HEK293T (cell line): Measurements from ENCODE around the gene TLE3.

Experiments
- BHLHE40 ChIP-seq: fragments of 450-650 bp; IDR thresholded peaks from 2 replicates; pipeline ENCODE4 v1.6.1; 2016; ENCODE audit warnings: mild to moderate bottlenecking, moderate library complexity, borderline replicate concordance
- NFRKB ChIP-seq: fragments of 450-650 bp; IDR thresholded peaks from 2 replicates; pipeline ENCODE4 v1.6.1; 2016; ENCODE audit warnings: mild to moderate bottlenecking, moderate library complexity

DNA sequence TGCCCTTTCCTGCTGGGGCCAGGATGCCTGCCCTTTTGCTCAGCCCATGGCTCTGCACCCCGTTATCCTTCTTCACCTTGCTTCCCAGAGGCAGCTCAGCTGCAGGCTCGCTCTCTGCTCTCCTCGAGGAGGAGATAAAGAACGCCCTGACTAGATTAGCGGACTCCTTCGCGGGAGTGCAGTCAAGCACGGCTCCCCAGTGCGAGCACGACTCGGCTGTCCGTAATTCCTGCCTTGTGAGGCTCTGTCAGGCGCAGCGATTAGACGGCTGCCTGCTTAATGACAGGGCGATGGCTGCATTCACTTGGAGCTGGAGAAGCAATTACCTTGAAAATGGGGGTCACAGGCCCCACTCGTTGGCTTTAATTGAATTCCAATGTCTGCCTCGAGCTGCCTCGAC is 25.9 kb downstream of the TLE3 start:
- TF ChIP-seq NFRKB (no peak), BHLHE40 (no peak)
